Measurements from ENCODE around the gene SBK3.
A peak's percentile ranks its signal among the peaks of the same experiment; 100 is the strongest.
"Not testable (repeated sequence)": the region's sequence is repeated elsewhere in the genome, so short reads cannot be mapped to it uniquely, and the experiment has no call there.

The SBK3 gene, protein sequence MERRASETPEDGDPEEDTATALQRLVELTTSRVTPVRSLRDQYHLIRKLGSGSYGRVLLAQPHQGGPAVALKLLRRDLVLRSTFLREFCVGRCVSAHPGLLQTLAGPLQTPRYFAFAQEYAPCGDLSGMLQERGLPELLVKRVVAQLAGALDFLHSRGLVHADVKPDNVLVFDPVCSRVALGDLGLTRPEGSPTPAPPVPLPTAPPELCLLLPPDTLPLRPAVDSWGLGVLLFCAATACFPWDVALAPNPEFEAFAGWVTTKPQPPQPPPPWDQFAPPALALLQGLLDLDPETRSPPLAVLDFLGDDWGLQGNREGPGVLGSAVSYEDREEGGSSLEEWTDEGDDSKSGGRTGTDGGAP

DNA sequence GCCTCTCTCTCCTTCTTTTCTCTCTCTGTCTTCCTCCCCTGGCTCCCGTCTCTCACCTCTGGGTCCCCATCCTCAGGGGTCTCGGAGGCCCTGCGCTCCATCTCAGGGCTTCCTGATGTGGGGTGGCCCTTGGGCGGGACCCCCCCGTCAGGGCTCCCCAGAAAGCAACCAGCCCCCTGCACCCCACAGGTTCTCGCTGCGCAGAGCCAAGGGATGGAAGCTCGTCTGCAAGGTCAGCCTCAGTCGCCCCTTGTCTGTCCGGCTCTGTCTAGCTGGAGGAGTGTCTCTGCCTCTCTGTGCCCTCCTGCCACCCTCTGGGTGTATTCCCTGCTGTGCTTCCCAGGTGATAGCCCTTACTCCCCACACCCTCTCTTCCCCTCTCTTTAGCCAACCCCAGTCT is at the start of gene SBK3:
Gene SBK3 (minus strand): TSS at position 101 of the 400 bp plus-strand sequence. CDS start 0 bp downstream, at position 101.
- no peak for DNase-seq

DNA sequence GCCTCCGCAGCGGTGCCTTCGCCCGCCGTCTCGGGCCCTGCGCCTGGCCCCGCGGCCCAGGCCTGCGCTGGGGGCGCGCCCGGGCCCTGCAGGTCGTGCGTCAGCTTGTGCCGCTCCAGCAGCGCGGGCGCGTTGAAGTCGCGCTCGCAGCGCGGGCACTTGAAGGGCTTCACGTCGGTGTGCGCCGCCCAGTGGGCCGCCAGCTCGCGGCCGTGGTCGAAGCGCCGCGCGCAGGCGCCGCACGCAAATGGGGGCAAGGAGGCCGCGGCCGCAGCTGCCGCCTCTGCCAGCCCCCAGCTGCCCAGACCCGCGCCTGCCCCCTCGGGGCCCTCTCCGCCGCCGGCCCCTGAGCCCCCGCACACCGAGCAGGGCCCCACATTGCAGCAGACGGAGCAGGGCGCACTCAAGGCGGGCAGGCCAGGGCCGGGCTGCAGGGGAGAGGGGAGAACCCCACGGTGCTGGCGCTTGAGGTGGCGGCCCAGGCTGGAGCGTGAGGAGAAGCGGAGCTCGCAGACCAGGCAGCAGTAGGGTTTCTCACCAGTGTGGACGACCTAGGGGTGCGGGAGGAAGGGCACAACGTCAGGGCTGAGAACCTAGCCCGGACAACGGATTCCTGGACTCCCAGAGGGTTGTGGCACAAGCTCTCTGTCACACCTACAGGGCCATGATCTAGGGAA is 47.9 kb upstream of the SBK3 start:
- DNase-seq, result no peak

DNA sequence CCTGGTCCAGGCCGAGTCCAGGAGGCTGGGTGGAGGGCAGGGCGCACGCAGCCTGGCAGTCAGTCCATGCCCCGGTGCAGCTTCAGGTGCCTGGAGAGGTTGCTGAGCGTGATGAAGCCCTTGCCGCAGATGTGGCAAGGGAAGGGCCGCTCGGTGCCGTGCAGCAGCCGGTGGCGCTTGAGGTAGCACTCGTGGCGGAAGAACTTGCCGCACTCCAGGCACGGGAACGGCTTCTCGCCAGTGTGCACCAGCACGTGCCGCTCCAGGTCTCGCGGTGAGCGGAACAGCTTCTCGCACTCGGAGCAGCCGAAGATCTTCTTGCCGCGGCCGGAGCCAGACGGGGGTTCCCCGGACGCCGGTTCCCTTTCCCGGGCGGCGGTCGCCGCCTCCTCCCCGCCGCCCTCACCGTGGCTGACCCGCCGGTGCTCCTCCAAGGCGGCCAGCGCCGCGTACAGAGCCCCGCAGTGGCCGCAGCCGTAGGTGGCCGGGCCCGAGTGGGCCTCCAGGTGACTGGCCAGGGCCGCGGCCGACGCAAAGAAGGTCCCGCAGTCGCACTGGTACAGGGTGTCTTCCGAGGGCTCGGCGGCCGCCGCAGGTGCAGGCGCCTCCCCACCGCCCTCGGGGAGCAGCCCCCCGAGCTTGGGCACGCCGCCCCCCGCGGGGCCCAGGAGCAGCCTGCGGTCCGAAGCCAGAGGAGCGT is 47.2 kb upstream of the SBK3 start:
- no peak for DNase-seq

DNA sequence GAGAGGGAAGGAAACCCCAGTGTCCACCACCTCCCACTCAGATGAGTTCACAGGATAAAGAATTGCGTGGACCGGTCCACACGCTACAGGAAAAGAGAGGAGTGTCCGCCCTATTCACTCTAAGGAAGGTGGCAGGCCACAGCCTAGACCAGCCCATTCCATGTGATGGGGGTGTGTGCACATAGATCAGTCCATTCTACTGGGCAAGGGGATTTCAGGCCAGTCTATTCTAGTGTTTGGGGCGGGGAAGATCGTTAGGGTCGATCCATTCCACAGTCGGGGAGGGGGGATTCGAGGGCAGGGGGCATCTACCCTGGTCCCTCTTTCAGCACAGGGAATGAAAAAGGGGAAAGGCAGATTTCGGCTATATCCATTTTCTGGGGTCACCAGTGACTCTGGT is 46.2 kb upstream of the SBK3 start:
- no peak for DNase-seq

DNA sequence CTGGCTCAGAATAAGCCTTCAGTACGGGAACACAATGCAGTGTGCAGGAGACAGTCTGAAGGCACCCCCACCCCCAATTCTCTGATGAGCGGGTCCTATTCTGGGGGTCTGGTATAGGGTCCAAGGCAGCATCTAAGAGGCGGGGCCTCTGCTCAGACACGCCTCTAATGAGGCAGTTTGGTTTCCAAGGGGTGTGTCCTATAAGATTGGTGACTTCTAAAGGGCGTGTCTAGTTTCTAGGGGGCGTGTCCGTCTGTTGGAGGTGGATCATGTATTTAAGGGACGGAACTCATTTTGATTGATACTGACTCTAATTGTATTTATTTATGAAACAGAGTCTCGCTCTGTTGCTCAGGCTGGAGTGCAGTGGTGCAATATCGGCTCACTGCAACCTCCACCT is 45.3 kb upstream of the SBK3 start:
- peak; percentile 11 to 20 (median 16) for DNase-seq

DNA sequence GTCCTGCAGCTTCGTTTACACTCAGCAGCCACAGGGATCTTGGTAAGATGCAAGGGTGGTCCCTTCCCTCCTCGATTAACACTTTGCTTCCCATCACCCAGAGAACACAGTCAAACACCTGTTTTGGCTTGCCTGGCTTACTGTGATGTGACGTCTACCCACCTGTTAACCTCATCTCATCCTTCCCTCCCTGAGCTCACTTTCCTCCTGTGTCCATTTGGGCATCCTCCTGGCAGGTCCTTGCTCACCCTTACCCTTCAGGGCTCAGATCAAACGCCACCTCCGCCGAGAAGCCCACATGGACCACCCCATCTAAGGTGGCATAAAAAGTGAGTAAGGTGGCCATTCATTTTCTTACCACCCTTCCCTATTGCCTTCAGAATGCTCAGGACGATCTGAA is 44.8 kb upstream of the SBK3 start:
- DNase-seq, result no peak

DNA sequence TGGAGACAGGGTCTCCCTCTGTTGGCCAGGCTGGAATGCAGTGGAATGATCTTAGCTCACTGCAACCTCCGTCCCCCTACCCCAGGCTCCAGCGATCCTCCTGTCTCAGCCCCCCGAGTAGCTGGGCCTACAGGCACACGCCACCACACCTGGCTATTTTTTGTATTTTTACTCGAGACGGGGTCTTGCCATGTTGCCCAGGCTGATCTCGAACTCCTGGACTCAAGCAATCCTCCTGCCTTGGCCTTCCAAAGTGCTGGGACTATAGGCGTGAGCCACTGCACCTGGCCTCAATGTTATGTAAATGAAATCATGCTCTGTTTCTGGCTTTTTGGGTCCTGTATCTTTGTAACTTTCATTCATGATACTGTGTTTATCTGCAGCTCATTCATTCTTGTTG is 43.4 kb upstream of the SBK3 start:
- DNase-seq, result no peak

DNA sequence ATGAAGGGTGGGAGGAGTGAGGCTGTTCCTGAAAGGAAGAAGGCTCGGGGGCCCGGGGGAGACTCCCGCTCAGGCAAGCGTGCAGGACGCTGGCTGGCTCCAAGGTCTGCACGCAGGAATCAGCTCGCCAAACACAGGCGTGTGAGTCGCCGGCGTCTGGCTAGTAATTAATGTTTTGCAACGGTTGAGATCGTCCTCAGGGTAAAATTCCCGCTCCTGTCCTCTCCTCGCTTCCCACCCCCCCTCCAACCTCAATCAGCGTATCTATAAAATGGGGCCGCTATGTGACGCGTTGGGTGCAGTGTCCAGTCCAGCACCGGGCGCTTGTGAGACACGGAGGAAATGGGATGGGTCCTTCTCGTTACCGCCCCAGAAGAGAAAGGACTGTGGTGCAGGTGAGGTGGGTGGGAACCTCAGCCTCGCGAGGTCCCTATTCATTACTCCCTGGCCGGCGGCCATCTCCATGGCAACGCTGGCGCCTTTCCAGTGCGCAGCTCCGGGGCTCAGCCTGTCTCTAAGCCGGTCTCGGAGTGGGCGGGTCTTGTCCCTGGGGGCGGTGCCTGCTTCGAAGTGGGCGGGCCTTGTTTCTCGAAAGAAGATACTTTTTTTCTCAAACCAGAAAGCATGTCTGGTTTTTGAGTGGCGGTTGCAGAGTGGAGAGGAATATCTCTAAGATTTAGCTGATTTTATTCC is 41.8 kb upstream of the SBK3 start:
- peak; percentile 94 to 98 (median 98) for DNase-seq

DNA sequence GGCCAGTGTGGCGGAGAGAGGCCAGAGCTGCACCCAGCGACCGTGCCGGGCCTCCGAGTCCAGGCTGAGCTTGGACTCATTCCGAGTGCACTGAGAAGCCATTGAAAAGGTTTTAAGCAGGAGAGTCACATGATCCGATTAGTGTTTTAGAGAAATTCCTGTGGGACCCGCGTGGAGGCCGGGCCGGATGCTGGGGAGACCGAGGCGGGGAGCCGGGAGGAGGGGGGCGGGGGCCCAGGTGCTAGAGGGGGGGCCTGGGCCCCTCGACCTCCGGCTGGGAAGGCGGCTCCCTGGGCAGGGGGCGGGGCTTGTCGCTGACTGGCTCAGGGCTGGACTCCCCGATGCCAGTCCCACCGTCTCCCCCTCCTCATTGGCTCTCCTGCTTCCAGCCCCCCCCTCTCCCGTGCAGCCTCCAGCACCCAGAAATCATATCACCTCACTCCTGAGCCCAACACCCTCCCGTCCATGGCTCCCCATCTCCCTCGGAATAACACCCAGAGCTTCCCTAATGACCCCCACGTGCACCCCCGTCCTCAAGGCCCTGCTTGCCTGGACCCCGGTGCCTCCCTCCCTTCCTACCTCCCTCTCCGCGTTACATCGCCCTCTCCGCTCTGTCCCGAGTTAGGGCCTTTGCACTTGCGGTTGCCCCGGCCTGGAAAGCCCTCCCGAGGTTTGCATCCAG is 40.5 kb upstream of the SBK3 start:
- DNase-seq, result peak; percentile 78 to 88 (median 86)

DNA sequence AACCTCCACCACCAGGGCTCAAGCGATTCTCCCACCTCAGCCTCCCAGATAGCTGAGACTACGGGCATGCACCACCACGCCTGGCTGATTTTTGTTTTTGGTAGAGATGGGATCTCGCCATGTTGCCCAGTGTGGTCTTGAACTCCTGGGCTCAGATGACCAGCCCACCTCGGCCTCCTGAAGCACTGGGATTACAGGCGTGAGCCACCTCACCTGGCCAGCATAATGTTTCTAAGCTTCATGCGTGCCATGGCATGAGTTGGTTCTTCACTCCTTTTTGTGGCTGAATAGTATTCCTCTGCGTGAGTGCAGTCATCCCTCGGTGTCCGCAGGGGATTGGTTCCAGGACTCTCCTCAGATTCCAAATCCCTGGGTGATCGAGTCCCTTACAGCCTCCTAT is 39.5 kb upstream of the SBK3 start:
- DNase-seq, result no peak

DNA sequence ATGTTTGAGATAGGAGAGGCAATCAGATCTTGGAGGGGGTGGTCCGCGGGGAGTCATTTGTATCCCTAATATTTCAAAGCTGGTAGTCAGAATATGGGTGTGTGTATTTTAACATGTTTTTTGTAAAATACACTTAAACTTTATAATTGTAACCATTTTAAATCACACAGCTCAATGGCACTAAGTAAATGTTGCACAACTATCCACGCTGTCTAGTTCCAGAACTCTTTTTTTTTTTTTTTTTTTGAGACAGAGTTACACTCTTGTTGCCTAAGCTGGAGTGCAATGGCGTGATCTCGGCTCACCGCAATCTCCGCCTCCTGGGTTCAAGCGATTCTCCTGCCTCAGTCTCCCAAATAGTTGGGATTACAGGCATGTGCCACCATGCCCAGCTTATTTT is 38.6 kb upstream of the SBK3 start:
- DNase-seq, result not testable (repeated sequence)

DNA sequence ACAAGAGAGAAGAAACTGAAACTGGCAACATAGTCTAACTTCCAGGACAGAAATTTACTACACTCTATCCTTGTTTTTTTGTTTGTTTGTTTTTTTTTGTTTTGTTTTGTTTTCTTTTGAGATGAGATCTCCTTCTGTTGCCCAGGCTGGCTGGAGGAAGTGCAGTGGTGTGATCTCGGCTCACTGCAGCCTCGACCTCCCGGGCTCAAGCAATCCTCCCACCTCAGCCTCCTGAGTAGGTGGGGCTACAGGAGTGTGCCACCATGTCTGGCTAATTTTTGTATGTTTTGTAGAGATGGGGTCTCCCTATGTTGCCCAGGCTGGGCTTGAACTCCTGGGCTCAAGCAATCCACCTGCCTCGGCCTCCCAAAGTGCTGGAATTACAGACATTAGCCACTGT is 36.9 kb upstream of the SBK3 start:
- not testable (repeated sequence) for DNase-seq

DNA sequence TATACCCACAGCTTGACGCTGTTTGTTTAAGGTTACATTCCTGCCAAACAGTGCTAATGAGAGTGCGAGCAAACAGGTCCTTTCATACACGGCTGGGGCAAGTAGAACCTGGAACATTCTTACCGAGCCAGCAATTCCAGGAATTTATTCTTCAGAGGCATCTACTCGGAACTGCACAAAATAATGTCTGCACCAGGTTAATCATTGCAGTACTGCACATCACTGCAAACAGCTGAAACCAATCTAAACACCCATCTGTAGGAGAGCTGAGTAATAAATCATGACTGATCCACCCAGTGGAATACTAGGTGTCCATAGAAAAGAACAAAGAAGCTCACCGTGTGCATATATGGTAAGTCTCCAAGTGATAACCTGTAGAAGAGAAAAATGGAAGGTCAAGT is 36.5 kb upstream of the SBK3 start:
- DNase-seq, result peak in 1 of 3 experiments; percentile 61

DNA sequence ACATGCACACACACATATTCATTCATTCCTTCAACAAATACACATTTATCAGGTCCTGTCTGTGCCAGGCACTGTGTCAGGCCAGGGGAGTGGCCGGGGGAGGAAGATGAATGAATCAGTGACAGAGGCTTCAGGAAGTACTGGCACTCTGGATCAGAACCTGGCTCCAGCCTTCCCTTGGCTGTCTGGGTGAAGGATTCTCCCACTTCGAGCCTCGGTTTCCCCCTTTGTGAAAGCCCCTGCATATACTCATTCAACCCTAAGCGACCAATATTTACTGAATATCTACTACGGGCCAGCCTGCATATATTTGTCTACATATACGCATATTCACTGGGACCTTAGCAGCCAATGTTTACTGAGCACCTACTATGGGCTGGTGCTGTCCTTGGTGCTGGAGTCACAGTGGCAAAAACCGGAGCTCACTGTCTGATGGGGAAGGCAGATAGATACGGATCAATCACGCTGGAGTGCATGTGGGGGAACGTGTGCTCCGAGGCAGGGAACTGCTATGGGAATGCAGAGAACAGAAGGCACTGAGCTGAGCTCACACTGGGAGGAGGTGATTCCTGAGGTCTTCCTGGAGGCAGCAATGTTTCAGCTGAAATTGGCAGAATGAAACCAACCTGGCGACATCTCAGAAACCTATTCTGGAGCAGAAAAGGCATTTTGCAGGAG is 35.9 kb upstream of the SBK3 start:
- no peak for DNase-seq

DNA sequence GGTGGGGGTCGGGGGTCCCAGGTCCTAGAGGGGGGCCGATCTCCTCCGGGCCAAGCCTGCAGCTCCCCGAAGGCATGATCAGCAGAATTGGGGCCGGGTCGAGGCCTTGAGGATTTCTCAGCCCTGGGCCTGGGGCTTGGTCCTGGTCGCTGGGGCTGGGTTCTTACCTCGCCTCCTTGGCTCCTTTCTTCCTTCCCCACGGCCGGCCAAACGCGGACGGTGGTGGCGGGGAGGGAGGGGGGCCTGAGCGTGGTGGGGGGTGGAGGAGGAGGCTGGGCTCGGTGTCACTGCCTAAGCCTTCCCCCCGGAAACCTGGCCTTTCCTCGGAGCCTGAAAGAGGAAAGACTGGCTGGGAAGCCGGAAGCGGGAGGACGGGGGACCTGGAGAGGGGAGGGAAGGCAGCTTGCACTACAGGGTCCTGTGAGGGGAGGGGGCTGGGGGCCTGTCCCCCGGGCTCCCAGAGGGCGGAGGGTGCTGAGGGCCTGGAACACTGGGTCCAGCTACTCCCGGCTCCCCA is 35.3 kb upstream of the SBK3 start, which contains the start of gene ZNF579:
Gene ZNF579 (minus strand): TSS at position 221 of the 517 bp plus-strand sequence. CDS start 1,209 bp downstream, outside the sequence.
- peak; percentile 83 to 93 (median 91) for DNase-seq

DNA sequence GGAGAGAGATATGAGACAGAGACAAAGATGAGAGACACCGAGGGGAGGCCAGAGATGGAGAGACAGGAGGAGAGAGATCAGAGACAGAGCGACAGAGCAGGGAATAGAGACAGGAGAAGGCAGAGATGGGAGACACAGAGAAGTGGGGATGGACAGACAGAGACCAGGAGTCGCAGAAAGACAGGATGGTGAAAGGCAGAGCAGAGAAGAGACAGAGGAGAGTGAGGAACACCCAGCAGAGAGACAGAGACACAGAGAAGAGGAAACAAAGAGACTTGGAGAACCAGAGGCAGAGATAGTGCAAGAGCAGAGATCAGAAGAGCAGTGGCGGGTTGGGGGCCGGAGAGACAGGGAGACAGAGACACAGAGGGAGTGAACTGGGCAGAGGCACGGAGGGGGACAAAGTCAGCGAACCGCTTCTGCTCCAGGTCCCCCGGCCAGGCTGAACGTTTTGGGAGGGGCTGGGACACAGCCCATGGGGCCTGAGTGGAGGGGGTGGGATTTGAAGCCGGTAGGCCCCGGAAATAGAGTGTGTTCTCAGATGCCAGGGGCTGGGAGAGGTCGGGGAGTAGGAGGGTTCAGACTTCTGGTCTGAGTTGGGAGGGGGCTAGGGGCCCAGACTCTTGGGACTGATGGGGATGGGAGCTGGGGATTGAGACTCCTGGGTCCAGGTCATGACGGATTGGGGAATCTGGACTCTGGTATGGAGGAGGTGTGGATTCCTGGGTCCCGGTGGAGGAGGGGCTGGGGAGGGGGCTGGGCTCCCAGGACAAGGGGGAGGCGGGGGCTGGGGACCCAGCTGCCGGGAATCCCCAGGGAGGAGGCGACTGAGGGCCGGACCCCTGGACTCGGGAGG is 34.7 kb upstream of the SBK3 start:
- peak in 2 of 3 experiments; percentile 41 to 49 for DNase-seq

DNA sequence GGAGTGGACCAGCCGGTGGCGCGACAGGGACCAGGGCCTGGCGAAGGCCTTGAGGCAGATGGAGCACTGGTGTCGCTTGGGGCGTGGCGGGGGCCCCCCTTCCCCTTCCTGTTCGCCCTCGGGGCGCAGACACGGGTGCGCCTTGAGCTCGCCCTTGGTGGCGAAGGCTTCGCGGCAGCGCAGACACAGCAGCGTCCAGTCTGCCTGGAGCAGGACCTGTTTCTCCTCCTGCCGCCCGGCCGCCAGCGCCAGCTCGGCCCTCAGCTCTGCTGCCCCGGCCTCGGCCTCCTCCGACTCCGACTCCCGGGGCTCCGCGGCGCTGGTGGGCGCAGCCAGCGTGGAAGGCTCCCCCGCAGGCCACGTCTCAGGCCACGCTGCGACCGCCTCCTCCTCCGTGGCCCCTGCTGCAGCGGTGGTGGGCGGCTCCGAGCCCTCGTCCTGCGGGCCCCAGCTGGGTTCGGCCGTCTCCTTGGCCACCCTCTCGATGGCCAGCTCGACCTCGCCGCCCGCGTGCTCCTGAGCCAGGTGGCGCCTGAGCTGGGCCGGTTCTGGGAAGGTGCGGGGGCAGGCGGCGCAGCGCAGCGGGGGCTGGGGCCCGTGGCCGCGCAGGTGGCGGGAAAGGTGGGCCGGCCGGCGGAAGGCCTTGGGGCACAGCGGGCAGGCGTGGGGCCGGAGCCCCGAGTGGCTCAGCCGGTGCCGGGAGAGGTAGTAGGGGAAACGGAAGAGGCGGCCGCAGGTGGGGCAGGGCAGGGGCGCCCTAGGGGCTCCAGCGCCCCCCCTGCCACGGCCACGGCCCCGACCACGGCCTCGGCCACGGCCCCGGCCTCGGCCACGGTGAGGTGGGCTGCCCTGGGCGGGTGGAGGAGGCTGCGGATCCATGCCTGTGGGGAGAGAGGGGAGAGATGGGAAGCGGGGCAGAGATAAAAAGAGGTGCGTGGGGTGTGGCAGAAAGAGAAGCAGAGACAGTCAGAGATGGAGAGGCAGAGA is 33.7 kb upstream of the SBK3 start:
- DNase-seq, result no peak

DNA sequence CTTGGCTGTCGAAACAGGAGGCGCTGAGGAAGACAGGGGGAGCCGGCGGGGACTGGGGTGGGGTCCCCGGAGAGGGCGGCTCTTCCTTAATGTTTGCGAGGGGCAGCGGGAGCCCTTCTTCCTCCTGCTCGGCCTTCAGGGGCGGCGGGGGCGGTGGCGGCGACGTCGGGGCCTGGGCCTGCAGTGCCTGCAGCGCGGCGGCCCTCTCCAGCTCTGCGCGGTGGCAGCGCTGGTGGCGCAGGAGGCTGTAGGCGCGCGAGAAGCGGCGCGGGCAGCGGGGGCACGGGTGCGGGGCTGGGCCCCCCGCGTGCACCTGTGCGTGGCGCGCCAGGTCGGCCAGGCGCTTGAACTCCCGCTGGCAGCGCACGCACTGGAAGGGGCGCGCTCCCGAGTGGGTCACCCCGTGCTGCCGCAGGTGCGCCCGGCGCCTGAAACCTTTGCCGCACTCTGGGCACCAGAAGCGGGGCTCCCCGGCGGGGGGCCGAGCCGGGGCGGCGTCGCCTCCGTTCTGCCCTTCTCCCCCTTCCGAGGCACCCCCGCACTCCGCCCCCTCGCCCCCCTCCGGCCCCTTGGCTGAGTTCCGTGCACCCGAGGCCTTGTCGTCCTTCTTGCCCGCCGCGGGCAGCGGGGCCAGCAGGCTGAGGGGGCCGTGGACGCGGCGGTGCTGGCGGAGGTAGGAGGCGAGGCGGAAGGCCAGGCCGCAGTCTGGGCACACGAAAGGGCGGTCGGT is 32.9 kb upstream of the SBK3 start:
- no peak for DNase-seq

DNA sequence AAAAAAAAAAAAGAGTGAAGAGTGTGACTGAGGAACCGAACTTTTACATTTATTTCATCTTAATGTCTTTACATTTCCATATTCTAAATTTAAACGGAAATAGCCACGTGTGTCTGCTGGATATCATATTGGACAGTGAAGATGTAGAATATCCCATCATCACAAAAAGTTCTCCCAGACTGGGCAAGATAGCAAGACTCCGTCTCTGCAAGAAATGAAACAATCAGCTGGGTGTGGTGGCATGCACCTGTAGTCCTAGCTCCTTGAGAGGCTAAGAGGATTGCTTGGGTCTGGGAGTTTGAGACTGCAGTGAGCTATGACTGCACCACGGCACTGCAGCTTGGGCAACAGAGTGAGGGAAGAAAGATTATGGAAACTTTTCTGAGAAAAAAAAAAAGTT is 31.4 kb upstream of the SBK3 start:
- DNase-seq, result no peak

All from NCI-H1417 (cell line).